Lower leg skin (tissue), 4 donors: ENCODE data around the gene OTULIN. TPM values are rescaled to one million over a fixed set of nuclear protein-coding genes. Genes with fewer than 3 reads are reported as not detected.

ENCODE experiments used
- DNase-seq, 2 donors: peaks; one replicate each; pipeline ENCODE4 v3.0.0-alpha.2; 2019; ENCODE audit warnings: low spot score in 2 of 2
- H3K4me3 ChIP-seq: fragments of 200-600 bp; sonication (generic); 2 replicates; pipeline ENCODE4 v1.5.1; 2017; ENCODE audit warnings: mild to moderate bottlenecking, low read depth; ENCODE audit not compliant: poor library complexity, severe bottlenecking
- CTCF ChIP-seq, 3 donors: fragments of 450-650 bp; IDR thresholded peaks; one replicate each; pipeline ENCODE4 v1.5.1; 2016; ENCODE audit warnings: antibody characterized with exemption in 3 of 3, mild to moderate bottlenecking in 3 of 3, moderate library complexity in 2 of 3
- POLR2A ChIP-seq, 2 donors: fragments of 450-650 bp; IDR thresholded peaks; one replicate each; pipeline ENCODE4 v1.6.1; 2016 to 2017; ENCODE audit warnings: antibody characterized with exemption in 2 of 2, mild to moderate bottlenecking in 1 of 2, moderate library complexity in 1 of 2
- WGBS, 2 donors: methylation state at CpG; one replicate each; pipeline ENCODE4 v1.1.5; 2018; 5-methylcytosine and 5-hydroxymethylcytosine counted together
- intact Hi-C: fragments of 100-400 bp; cut with DNase I; formaldehyde crosslinking; loops from one replicate; pipeline ENCODE4 v1.15.0; 2023; ENCODE audit warnings: low total_unique reads
- total RNA-seq, 4 donors: library from RNA; depleted of rRNA; stranded (reverse); fragments of >200 nt; gene quantifications; one replicate each; pipeline ENCODE4 v1.1.0, GENCODE V29; 2016

Gene OTULIN
- total RNA-seq, 4 donors from 2014 or later: 52.4 to 131 (median 82.1) TPM

DNA sequence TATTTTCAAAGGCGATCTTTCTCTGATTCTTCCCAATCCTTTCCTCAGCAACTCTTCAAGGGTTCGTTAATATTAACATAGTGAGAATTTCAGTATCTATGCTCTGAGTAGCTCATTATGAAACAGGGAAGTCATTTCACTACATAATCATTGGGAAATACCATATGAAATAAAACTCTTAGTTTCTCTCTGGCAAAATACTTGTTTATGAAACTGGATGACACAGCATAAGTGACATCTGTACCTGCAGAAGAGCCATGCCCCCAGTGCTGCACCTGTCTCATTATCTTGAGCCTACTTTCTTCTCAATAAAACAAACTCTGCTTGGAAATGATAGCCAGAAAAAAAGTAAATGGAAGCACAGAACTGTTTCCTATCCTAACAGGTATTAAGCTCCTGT is 33.8 kb upstream of the OTULIN start:
- 82 to 93% methylated on average over 2 of the region's 2 CpGs for WGBS, 2 donors
- TF ChIP-seq CTCF (IDR thresholded peaks at IDR 0.05) (no peak), POLR2A (IDR thresholded peaks at IDR 0.05) (no peak)
- intact Hi-C loops: no loop called here
- no peak for DNase-seq
- no peak overlapping the region for H3K4me3 ChIP-seq

DNA sequence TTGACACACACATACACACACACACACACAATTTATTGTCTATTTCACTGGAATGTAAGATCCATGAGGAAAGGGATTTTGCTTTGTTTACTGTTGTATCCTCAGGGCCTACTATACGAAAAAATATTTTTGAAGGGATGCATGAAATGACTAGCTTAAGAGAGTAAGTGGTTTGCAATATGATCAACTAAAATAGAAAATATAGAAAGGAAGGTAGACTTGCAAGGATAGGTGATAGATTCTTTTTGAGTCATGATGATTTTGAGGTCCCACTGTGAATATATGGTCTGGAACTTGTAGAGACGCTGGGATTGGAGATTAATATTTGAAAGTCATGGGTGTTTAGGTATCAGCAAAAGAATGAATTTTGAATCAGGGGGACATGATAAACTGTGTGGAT is 28.9 kb upstream of the OTULIN start:
- intact Hi-C loops: no loop called here
- H3K4me3 ChIP-seq: no peak overlapping the region
- DNase-seq: no peak
- WGBS, 2 donors: 71 to 73% methylated on average over 2 of the region's 2 CpGs
- TF ChIP-seq POLR2A (IDR thresholded peaks at IDR 0.05) (no peak), CTCF (IDR thresholded peaks at IDR 0.05) (no peak)

- intact Hi-C loops: no loop called here
- DNase-seq: no peak
- no peak for TF ChIP-seq CTCF (IDR thresholded peaks at IDR 0.05)
- no peak overlapping the region for H3K4me3 ChIP-seq
- 69 to 76% methylated on average over 10 of the region's 10 CpGs for WGBS, 2 donors
These were observed 23.8 kb upstream of the OTULIN start for GRCh38 chr5:14640765-14641164.

GRCh38 chr5:14644623-14645237 is 19.8 kb upstream of the OTULIN start:
- DNase-seq: no peak
- H3K4me3 ChIP-seq: no peak overlapping the region
- intact Hi-C loops: no loop called here
- no peak for TF ChIP-seq CTCF (IDR thresholded peaks at IDR 0.05)
- TF ChIP-seq POLR2A (IDR thresholded peaks at IDR 0.05): no peak
- 84 to 86% methylated on average over 1 of the region's 1 CpG for WGBS, 2 donors

- DNase-seq: no peak
- TF ChIP-seq POLR2A (IDR thresholded peaks at IDR 0.05): no peak
- no peak for TF ChIP-seq CTCF (IDR thresholded peaks at IDR 0.05)
- 74 to 82% methylated on average over 3 of the region's 3 CpGs for WGBS, 2 donors
- intact Hi-C loops: no loop called here
- no peak overlapping the region for H3K4me3 ChIP-seq
These were observed 14.5 kb upstream of the OTULIN start for GRCh38 chr5:14650052-14650451.

- no peak for DNase-seq
These were observed 9.3 kb upstream of the OTULIN start for GRCh38 chr5:14655146-14655741.

More at GRCh38 chr5:14655146-14655741, 9.3 kb upstream of the OTULIN start:
- H3K4me3 ChIP-seq: no peak overlapping the region
- intact Hi-C loops: no loop called here
- TF ChIP-seq POLR2A (IDR thresholded peaks at IDR 0.05): no peak
- 52 to 56% methylated on average over 4 of the region's 4 CpGs for WGBS, 2 donors
